HCT116 (cell line): Measurements from ENCODE around the gene RP9. TPM values are rescaled to one million over a fixed set of nuclear protein-coding genes. Genes with fewer than 3 reads are reported as not detected.

Experiments used
- ATAC-seq: fragments of 200-7000 bp; cut with Tn5 transposase; 2 replicates; pipeline ENCODE4 v1.9.1; 2020; ENCODE audit warnings: mild to moderate bottlenecking, moderate library complexity
- BruUV-seq: library from RNA; stranded (reverse); fragments of 400-500 nt; replicated peaks from 2 replicates; lab custom pipeline; 2021; lab: Mats Ljungman, UMichigan
- CTCF ChIA-PET: fragments of 300-600 bp; sonication (Branson Sonifier 250); formaldehyde crosslinking; loops from one replicate; lab custom pipeline; 2021; ENCODE audit warnings: antibody characterized with exemption; lab: Charles Lee
- POLR2A ChIA-PET: fragments of 300-600, 350-600 bp; sonication (Branson Sonifier 250); formaldehyde crosslinking; loops from one replicate; lab custom pipeline; 2021; ENCODE audit warnings: antibody characterized with exemption; lab: Charles Lee
- RAD21 ChIA-PET, 2 experiments: fragments of 300-600 bp; sonication (Branson Sonifier 250); formaldehyde crosslinking; loops; one replicate each; lab custom pipeline; 2023; ENCODE audit warnings: low total read pairs in 2 of 2; ENCODE audit not compliant: uncharacterized antibody in 2 of 2, unreplicated experiment in 2 of 2, low non-redundant PET in 1 of 2; lab: Charles Lee
- DNase-seq: peaks from one replicate; pipeline ENCODE4 v3.0.0-alpha.2; 2010; ENCODE audit warnings: low read depth, low spot score
- H2AFZ ChIP-seq: fragments of 200-600 bp; shearing (Covaris generic), sonication (generic); 2 replicates; pipeline ENCODE4 v1.6.1; 2017; ENCODE audit warnings: low read depth, mixed run types, mixed read lengths, antibody characterized with exemption, low read length; ENCODE audit not compliant: poor library complexity, severe bottlenecking
- H3K27ac ChIP-seq: 2 replicates; pipeline ENCODE4 v1.5.1; 2012; ENCODE audit warnings: low read depth, low read length
- H3K27me3 ChIP-seq: fragments of 200-600 bp; sonication (generic); 2 replicates; pipeline ENCODE4 v1.6.1; 2016; ENCODE audit warnings: mixed run types, low read length, mixed read lengths; ENCODE audit not compliant: insufficient read depth
- H3K36me3 ChIP-seq, 2 experiments: fragments of 200-500 bp in 1 of 2; fragments of 200-600 bp in 1 of 2; sonication (Bioruptor generic) in 1 of 2; sonication (generic) in 1 of 2; 2 replicates each; pipeline versions ENCODE4 v1.5.1 to v1.6.1; 2014 to 2016; ENCODE audit warnings: low read length in 2 of 2, inconsistent platforms in 1 of 2, mixed read lengths in 1 of 2, mixed run types in 1 of 2; ENCODE audit not compliant: insufficient read depth in 2 of 2, control insufficient read depth in 1 of 2
- H3K4me1 ChIP-seq, 2 experiments: fragments of 200-600 bp in 1 of 2; sonication (generic) in 1 of 2; 2 replicates each; pipeline versions ENCODE4 v1.5.1 to v1.6.1; 2012 to 2017; ENCODE audit warnings: low read length in 2 of 2, inconsistent platforms in 1 of 2, mild to moderate bottlenecking in 1 of 2, mixed read lengths in 1 of 2, mixed run types in 1 of 2, moderate library complexity in 1 of 2; ENCODE audit not compliant: insufficient read depth in 2 of 2, control insufficient read depth in 1 of 2
- H3K4me2 ChIP-seq: fragments of 200-600 bp; sonication (generic); 2 replicates; pipeline ENCODE4 v1.6.1; 2017; ENCODE audit warnings: mixed run types, low read length, mixed read lengths
- H3K4me3 ChIP-seq, 2 experiments: fragments of 200-600 bp in 1 of 2; sonication (generic) in 1 of 2; replicated peaks in 1 of 2; 2 replicates each; pipeline ENCODE4 v1.5.1; 2011 to 2016; ENCODE audit warnings: low read length in 2 of 2, control low read depth in 1 of 2, low read depth in 1 of 2, mild to moderate bottlenecking in 1 of 2, mixed read lengths in 1 of 2, mixed run types in 1 of 2
- H3K79me2 ChIP-seq: fragments of 200-600 bp; sonication (generic); 2 replicates; pipeline ENCODE4 v1.6.1; 2017; ENCODE audit warnings: mild to moderate bottlenecking, mixed run types, low read length, moderate library complexity, mixed read lengths; ENCODE audit not compliant: insufficient read depth
- H3K9ac ChIP-seq: fragments of 200-600 bp; sonication (generic); 2 replicates; pipeline ENCODE4 v1.6.1; 2016; ENCODE audit warnings: low read length, mixed read lengths
- H3K9me2 ChIP-seq: fragments of 200-600 bp; sonication (generic), shearing (Covaris generic); 2 replicates; pipeline ENCODE4 v1.6.1; 2017; ENCODE audit warnings: mixed run types, mild to moderate bottlenecking, moderate library complexity; ENCODE audit not compliant: insufficient read depth
- H3K9me3 ChIP-seq, 2 experiments: fragments of 200-500 bp in 1 of 2; fragments of 200-600 bp in 1 of 2; sonication (Bioruptor generic) in 1 of 2; sonication (generic) in 1 of 2; 2 replicates each; pipeline ENCODE4 v1.6.1; 2014 to 2017; ENCODE audit warnings: low read length in 2 of 2, mixed read lengths in 2 of 2, inconsistent platforms in 1 of 2, low read depth in 1 of 2, mild to moderate bottlenecking in 1 of 2, mixed run types in 1 of 2, moderate library complexity in 1 of 2; ENCODE audit not compliant: control insufficient read depth in 1 of 2, insufficient read depth in 1 of 2
- H4K20me1 ChIP-seq: fragments of 200-600 bp; sonication (generic), shearing (Covaris generic); 2 replicates; pipeline ENCODE4 v1.6.1; 2017; ENCODE audit warnings: mixed run types, mild to moderate bottlenecking, moderate library complexity; ENCODE audit not compliant: insufficient read depth
- CBX3 ChIP-seq: IDR thresholded peaks from 2 replicates; pipeline ENCODE4 v1.6.1; 2012; ENCODE audit warnings: low read depth
- CEBPB ChIP-seq: IDR thresholded peaks from 2 replicates; pipeline ENCODE4 v1.6.1; 2012; ENCODE audit warnings: low read depth
- EGR1 ChIP-seq: IDR thresholded peaks from 2 replicates; pipeline ENCODE4 v1.6.1; 2012; ENCODE audit warnings: low read depth
- ELF1 ChIP-seq: IDR thresholded peaks from 2 replicates; pipeline ENCODE4 v1.6.1; 2012; ENCODE audit warnings: low read depth, borderline replicate concordance
- EZH2phosphoT487 ChIP-seq: fragments of 200-600 bp; IDR thresholded peaks from 2 replicates; pipeline ENCODE4 v1.6.1; 2018; ENCODE audit warnings: antibody characterized with exemption, borderline replicate concordance
- FOSL1 ChIP-seq: IDR thresholded peaks from 2 replicates; pipeline ENCODE4 v1.6.1; 2012; ENCODE audit warnings: low read depth
- JUND ChIP-seq: IDR thresholded peaks from 2 replicates; pipeline ENCODE4 v1.6.1; 2012
- POLR2AphosphoS5 ChIP-seq: IDR thresholded peaks from 2 replicates; pipeline ENCODE4 v1.6.1; 2011; ENCODE audit warnings: mild to moderate bottlenecking, low read depth, low read length, moderate library complexity
- RAD21 ChIP-seq: IDR thresholded peaks from 2 replicates; pipeline ENCODE4 v1.6.1; 2012; ENCODE audit warnings: low read depth, mild to moderate bottlenecking
- SIN3A ChIP-seq: IDR thresholded peaks from 2 replicates; pipeline ENCODE4 v1.6.1; 2012; ENCODE audit warnings: low read depth
- SRF ChIP-seq: IDR thresholded peaks from 2 replicates; pipeline ENCODE4 v1.6.1; 2012; ENCODE audit warnings: low read depth
- TCF7L2 ChIP-seq: IDR thresholded peaks from 2 replicates; pipeline ENCODE4 v1.7.0; 2011; ENCODE audit warnings: borderline replicate concordance, inconsistent platforms; ENCODE audit not compliant: insufficient read depth, insufficient read length; ENCODE audit errors: extremely low read depth
- YY1 ChIP-seq: IDR thresholded peaks from 2 replicates; pipeline ENCODE4 v1.6.1; 2011; ENCODE audit warnings: low read length, low read depth, moderate library complexity, mild to moderate bottlenecking; ENCODE audit not compliant: insufficient replicate concordance; ENCODE audit errors: extremely low read depth
- intact Hi-C: fragments of 100-400 bp; cut with micrococcal nuclease; formaldehyde crosslinking; loops from 2 replicates; pipeline ENCODE4 v1.10.0; 2022
- total RNA-seq: library from RNA; stranded (reverse); gene quantifications from one replicate; pipeline ENCODE4 v1.2.1, GENCODE V29; 2021; ENCODE audit not compliant: unreplicated experiment
- TF ChIP-seq, protein P1 (sequence below): IDR thresholded peaks from 2 replicates; pipeline ENCODE4 v1.6.1; 2011; ENCODE audit warnings: mild to moderate bottlenecking, low read length, moderate library complexity; ENCODE audit not compliant: insufficient replicate concordance; ENCODE audit errors: extremely low read depth
- TF ChIP-seq, protein P2 (sequence below): IDR thresholded peaks from 2 replicates; pipeline ENCODE4 v1.6.1; 2012
- TF ChIP-seq, protein P3 (sequence below), 3 experiments: fragments of 200-600 bp in 1 of 3; sonication (generic) in 1 of 3; IDR thresholded peaks in 2 of 3; conservative IDR thresholded peaks in 1 of 3; 2 replicates each; pipeline ENCODE4 v1.5.1; 2012 to 2017; ENCODE audit warnings: low read depth in 2 of 3, low read length in 2 of 3, antibody characterized with exemption in 1 of 3, borderline replicate concordance in 1 of 3, control low read depth in 1 of 3, mild to moderate bottlenecking in 1 of 3, mixed read lengths in 1 of 3, mixed run types in 1 of 3, moderate library complexity in 1 of 3; ENCODE audit not compliant: insufficient read depth in 1 of 3

The RP9 gene
- total RNA-seq, 1 experiment from 2014 or later, result 14.2 TPM

DNA sequence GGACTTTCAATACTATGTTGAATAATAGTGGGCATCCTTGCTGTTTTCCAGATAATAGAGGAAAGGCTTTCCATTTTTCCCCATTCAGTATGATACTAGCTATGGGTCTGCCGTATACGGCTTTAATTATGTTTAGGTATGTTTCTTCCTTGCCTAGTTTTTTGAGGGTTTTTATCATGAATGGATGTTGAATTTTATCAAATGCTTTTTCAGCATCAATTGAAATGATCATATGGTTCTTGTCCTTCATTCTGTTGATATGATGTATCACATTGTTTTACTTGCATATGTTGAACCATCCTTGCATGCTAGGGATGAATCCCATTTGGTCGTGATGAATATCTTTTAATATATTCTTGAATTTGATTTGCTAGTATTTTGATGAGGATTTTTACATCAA lies 9.2 kb upstream of the RP9 start (continued):
- TF ChIP-seq, protein P1, sequence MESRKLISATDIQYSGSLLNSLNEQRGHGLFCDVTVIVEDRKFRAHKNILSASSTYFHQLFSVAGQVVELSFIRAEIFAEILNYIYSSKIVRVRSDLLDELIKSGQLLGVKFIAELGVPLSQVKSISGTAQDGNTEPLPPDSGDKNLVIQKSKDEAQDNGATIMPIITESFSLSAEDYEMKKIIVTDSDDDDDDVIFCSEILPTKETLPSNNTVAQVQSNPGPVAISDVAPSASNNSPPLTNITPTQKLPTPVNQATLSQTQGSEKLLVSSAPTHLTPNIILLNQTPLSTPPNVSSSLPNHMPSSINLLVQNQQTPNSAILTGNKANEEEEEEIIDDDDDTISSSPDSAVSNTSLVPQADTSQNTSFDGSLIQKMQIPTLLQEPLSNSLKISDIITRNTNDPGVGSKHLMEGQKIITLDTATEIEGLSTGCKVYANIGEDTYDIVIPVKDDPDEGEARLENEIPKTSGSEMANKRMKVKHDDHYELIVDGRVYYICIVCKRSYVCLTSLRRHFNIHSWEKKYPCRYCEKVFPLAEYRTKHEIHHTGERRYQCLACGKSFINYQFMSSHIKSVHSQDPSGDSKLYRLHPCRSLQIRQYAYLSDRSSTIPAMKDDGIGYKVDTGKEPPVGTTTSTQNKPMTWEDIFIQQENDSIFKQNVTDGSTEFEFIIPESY, result no peak
- no peak for TF ChIP-seq CBX3
- TF ChIP-seq CEBPB, result no peak
- no peak for TF ChIP-seq RAD21
- TF ChIP-seq, all 23 proteins: peak for 0

DNA sequence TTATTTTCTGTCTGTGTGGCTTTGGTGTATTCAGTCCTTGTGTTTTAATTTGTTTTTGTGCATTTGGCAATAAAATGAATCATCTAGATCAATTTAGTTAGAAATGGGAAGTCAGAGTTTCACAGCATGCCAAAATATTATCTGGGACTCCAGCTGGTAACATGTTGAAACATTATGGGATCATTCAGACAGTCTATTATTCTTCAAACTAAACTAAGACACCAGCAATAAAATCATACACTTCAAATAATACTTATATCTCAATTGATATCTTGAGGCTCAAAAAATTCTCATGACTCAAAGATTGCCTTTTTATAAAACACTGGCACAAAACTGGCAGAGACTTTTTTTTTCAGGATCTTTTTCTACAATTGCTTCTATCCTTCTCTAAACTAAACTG lies 5.8 kb upstream of the RP9 start:
- ATAC-seq, result no peak

DNA sequence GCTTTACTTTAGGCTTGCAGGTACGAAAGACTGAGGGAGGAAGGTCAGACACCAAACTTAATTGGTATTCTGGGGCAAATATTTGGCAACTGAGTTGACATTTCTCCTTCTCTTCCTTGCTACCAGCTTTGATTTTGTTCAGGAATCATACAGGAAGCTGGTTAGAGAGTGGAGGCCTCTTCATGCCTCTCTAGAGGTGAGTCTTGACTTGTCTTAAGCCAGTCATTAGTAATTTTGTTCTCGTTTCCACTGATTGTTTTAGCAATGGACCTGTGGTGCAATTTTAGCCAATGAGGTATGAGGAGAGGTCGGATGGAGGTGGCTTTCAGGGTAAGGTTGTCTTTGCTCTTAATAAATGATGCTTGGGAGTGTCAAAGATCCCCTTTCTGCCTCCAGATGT lies 2.4 kb upstream of the RP9 start:
- POLR2A ChIA-PET, result no interaction called here
- Histone ChIP-seq H3K4me2 (no peak overlapping the region), H3K4me1 (peaks cover 4 to 24% of the 10 kb centered on the region in 2 experiments; a peak in 3 of 4 replicates), H3K9ac (no peak overlapping the region), H3K79me2 (peaks cover 25% of the 10 kb centered on the region), H2AFZ (no peak overlapping the region), H4K20me1 (peaks cover 8% of the 10 kb centered on the region; the same call in 1 of the 2 replicates), H3K27me3 (no peaks in the 10 kb centered on the region), H3K9me3 (no peaks in the 10 kb centered on the region), H3K36me3 (no peaks in the 10 kb centered on the region), H3K9me2 (no peaks in the 10 kb centered on the region), H3K27ac (no peak overlapping the region), H3K4me3 (no peak overlapping the region)
- CTCF ChIA-PET, result no interaction called here
- BruUV-seq, result no TSS peak
- no peak for DNase-seq
- intact Hi-C loops, result no loop called here
- no peak for ATAC-seq
- RAD21 ChIA-PET, result no interaction called here
- TF ChIP-seq SRF, result no peak
- TF ChIP-seq SIN3A, result no peak
- no peak for TF ChIP-seq CBX3
- TF ChIP-seq JUND, result no peak
- no peak for TF ChIP-seq YY1
- TF ChIP-seq TCF7L2, result no peak
- no peak for TF ChIP-seq EGR1
- no peak for TF ChIP-seq FOSL1
- TF ChIP-seq POLR2AphosphoS5, result no peak
- TF ChIP-seq EZH2phosphoT487, result no peak
- TF ChIP-seq, protein P2, sequence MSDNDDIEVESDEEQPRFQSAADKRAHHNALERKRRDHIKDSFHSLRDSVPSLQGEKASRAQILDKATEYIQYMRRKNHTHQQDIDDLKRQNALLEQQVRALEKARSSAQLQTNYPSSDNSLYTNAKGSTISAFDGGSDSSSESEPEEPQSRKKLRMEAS, result no peak
- no peak for TF ChIP-seq ELF1
- TF ChIP-seq, protein P3, sequence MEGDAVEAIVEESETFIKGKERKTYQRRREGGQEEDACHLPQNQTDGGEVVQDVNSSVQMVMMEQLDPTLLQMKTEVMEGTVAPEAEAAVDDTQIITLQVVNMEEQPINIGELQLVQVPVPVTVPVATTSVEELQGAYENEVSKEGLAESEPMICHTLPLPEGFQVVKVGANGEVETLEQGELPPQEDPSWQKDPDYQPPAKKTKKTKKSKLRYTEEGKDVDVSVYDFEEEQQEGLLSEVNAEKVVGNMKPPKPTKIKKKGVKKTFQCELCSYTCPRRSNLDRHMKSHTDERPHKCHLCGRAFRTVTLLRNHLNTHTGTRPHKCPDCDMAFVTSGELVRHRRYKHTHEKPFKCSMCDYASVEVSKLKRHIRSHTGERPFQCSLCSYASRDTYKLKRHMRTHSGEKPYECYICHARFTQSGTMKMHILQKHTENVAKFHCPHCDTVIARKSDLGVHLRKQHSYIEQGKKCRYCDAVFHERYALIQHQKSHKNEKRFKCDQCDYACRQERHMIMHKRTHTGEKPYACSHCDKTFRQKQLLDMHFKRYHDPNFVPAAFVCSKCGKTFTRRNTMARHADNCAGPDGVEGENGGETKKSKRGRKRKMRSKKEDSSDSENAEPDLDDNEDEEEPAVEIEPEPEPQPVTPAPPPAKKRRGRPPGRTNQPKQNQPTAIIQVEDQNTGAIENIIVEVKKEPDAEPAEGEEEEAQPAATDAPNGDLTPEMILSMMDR (IDR thresholded peaks at IDR 0.05 in 2 of 3, conservative IDR thresholded peaks at IDR 0.05 in 1 of 3; ENCODE audit: borderline replicate concordance in 1 of 3, insufficient read depth in 1 of 3, low read depth in 2 of 3, low read length in 2 of 3), result no peak

More for the DNA sequence above, 5.8 kb upstream of the RP9 start:
- no peak overlapping the region for H2AFZ ChIP-seq
- H3K4me3 ChIP-seq, result no peak overlapping the region
- H3K9me3 ChIP-seq, result peaks cover 0 to 4% of the 10 kb centered on the region in 2 experiments; a peak in 1 of 4 replicates
- no TSS peak for BruUV-seq
- POLR2A ChIA-PET, result no interaction called here
- H3K79me2 ChIP-seq, result no peaks in the 10 kb centered on the region
- intact Hi-C loops, result no loop called here
- H3K4me2 ChIP-seq, result no peak overlapping the region
- RAD21 ChIA-PET, result no interaction called here
- no peaks in the 10 kb centered on the region for H3K36me3 ChIP-seq
- DNase-seq, result no peak
- TF ChIP-seq CEBPB, result no peak
- H3K9ac ChIP-seq, result no peak overlapping the region
- CTCF ChIA-PET, result no interaction called here
- no peaks in the 10 kb centered on the region for H3K9me2 ChIP-seq
- peaks cover 0 to 4% of the 10 kb centered on the region in 2 experiments; a peak in 3 of 4 replicates for H3K4me1 ChIP-seq
- H3K27ac ChIP-seq, result no peak overlapping the region
- no peaks in the 10 kb centered on the region for H4K20me1 ChIP-seq
- no peaks in the 10 kb centered on the region for H3K27me3 ChIP-seq
